ENCODE results near the gene BCL2.

DNA sequence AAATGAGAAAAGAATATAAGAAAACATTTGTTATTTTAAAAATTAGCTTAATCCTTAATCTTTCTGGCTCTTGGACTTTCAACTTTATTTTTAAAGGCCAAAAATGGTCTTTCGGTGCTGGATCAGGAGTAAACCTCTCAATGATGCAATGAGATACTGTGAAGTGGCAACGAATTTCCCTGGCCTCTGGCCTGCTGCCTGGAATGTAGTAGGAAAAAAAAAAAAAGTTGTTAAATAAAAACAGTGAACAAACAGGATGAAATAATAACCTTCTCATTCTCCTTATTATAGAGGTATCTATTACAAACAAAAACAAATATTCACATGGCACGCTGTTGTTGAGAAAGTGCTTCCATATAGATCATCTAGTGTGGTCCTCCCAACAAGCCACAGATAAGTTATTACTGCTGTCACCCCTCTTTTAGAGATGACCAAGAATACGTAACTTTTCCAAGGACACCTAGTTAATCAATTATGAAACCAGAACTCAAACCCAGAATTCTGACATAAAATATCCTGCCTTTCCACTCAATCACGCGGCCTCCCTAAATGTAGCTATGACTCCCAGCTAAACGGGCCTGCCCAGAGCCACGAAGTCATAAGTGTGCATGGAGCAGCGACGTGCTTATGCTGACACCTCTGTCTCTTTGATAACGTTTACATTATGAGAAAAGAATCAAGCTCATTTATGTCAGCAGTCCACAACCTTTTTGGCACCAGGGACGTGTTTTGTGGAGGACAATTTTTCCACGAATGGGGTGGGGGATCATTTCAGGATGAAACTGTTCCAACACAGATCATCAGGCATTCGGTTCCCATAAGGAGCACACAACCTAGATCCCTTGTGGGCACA is 170.9 kb downstream of the BCL2 start:
- TF ChIP-seq GATA3 (IDR thresholded peaks at IDR 0.05; ENCODE audit: low read depth, low read length): no peak
- no peak for TF ChIP-seq GATA2 (IDR thresholded peaks at IDR 0.05; ENCODE audit: low read depth, low read length)
